HEK293 (cell line): ENCODE results near the gene USP12.

ENCODE experiments used
- ATF2 ChIP-seq: fragments of 450-650 bp; formaldehyde crosslinking; IDR thresholded peaks from 2 replicates; pipeline ENCODE4 v1.5.1; 2016; ENCODE audit warnings: missing biosample characterization, missing genetic modification characterization, low read depth
- CTCF ChIP-seq: fragments of 450-650 bp; formaldehyde crosslinking; IDR thresholded peaks from 2 replicates; pipeline ENCODE4 v1.5.1; 2016; ENCODE audit warnings: missing biosample characterization, missing genetic modification characterization
- KLF9 ChIP-seq: fragments of 450-650 bp; formaldehyde crosslinking; IDR thresholded peaks from 2 replicates; pipeline ENCODE4 v1.5.1; 2016; ENCODE audit warnings: missing biosample characterization, missing genetic modification characterization, low read depth
- MEIS1 ChIP-seq: sonication (generic); formaldehyde crosslinking; IDR thresholded peaks from 2 replicates; pipeline ENCODE4 v1.8.1; 2022; ENCODE audit warnings: missing genetic modification reagents, mild to moderate bottlenecking, borderline replicate concordance
- ZFP3 ChIP-seq: fragments of 450-650 bp; formaldehyde crosslinking; IDR thresholded peaks from 2 replicates; pipeline ENCODE4 v1.5.1; 2016; ENCODE audit warnings: low read depth, missing biosample characterization, missing genetic modification characterization
- ZNF112 ChIP-seq: fragments of 450-650 bp; formaldehyde crosslinking; IDR thresholded peaks from 2 replicates; pipeline ENCODE4 v1.5.0; 2017; ENCODE audit warnings: missing biosample characterization, missing genetic modification characterization
- ZNF121 ChIP-seq: fragments of 450-650 bp; formaldehyde crosslinking; IDR thresholded peaks from 2 replicates; pipeline ENCODE4 v1.5.1; 2016; ENCODE audit warnings: missing biosample characterization, missing genetic modification characterization
- ZNF132 ChIP-seq: fragments of 450-650 bp; formaldehyde crosslinking; IDR thresholded peaks from 2 replicates; pipeline ENCODE4 v1.5.1; 2017; ENCODE audit warnings: missing biosample characterization, missing genetic modification characterization, borderline replicate concordance
- ZNF140 ChIP-seq: fragments of 450-650 bp; formaldehyde crosslinking; IDR thresholded peaks from 2 replicates; pipeline ENCODE4 v1.5.1; 2016; ENCODE audit warnings: missing biosample characterization, missing genetic modification characterization
- ZNF239 ChIP-seq: fragments of 450-650 bp; formaldehyde crosslinking; IDR thresholded peaks from 2 replicates; pipeline ENCODE4 v1.5.1; 2016; ENCODE audit warnings: missing biosample characterization, missing genetic modification characterization
- ZNF549 ChIP-seq: fragments of 450-650 bp; IDR thresholded peaks from 2 replicates; pipeline ENCODE4 v1.5.1; 2018; ENCODE audit warnings: missing biosample characterization, missing genetic modification characterization, mild to moderate bottlenecking, inconsistent platforms, moderate library complexity
- ZNF561 ChIP-seq: fragments of 450-650 bp; IDR thresholded peaks from 2 replicates; pipeline ENCODE4 v1.5.1; 2018; ENCODE audit warnings: missing biosample characterization, missing genetic modification characterization, borderline replicate concordance

GRCh38 chr13:27024074-27024461 lies 147.5 kb downstream of the USP12 start:
- TF ChIP-seq CTCF (tag by site-specific recombination) (no peak), ZNF121 (tag by site-specific recombination) (no peak), ZNF239 (tag by site-specific recombination) (no peak), ZNF561 (tag by site-specific recombination) (no peak), ZNF140 (no peak), MEIS1 (no peak), ZFP3 (tag by site-specific recombination) (no peak), ZNF112 (tag by site-specific recombination) (no peak), ZNF132 (tag by site-specific recombination) (no peak), KLF9 (tag by site-specific recombination) (no peak), ATF2 (no peak), ZNF549 (no peak)
